CD4-positive, alpha-beta T cell (primary cell): Measurements from ENCODE around the gene TTC21A. TPM values are rescaled to one million over a fixed set of nuclear protein-coding genes. Genes with fewer than 3 reads are reported as not detected.

Experiments used
- ATAC-seq: fragments of 200-7000 bp; cut with Tn5 transposase; one replicate; pipeline ENCODE4 v1.10.0; 2022; ENCODE audit warnings: mild to moderate bottlenecking; ENCODE audit not compliant: poor library complexity
- CTCF ChIA-PET: fragments of 350-600 bp; sonication (Branson Sonifier 250); formaldehyde crosslinking; loops from one replicate; lab custom pipeline; 2021; ENCODE audit warnings: antibody characterized with exemption, inconsistent platforms; lab: Charles Lee
- POLR2A ChIA-PET: fragments of 350-600 bp; sonication (Branson Sonifier 250); formaldehyde crosslinking; loops from one replicate; lab custom pipeline; 2021; ENCODE audit warnings: antibody characterized with exemption, inconsistent platforms; lab: Charles Lee
- DNase-seq, 14 experiments: peaks; one replicate each; pipeline ENCODE4 v3.0.0-alpha.2; 2013 to 2020; ENCODE audit warnings: mixed read lengths in 2 of 14
- H3K27ac ChIP-seq, 2 donors: one replicate each; pipeline versions ENCODE4 v1.5.1 to v1.7.0; 2013; ENCODE audit warnings: low read length in 2 of 2, low read depth in 1 of 2, mild to moderate bottlenecking in 1 of 2
- H3K27me3 ChIP-seq, 2 experiments: 1 replicate in 1 of 2; 2 replicates in 1 of 2; pipeline versions ENCODE4 v1.6.1 to v1.7.0; 2013; ENCODE audit warnings: low read length in 2 of 2, control low read depth in 1 of 2, mild to moderate bottlenecking in 1 of 2, moderate library complexity in 1 of 2; ENCODE audit not compliant: insufficient read depth in 2 of 2, control insufficient read depth in 1 of 2
- H3K36me3 ChIP-seq: one replicate; pipeline ENCODE4 v1.6.1; 2013; ENCODE audit warnings: low read length, control low read depth; ENCODE audit not compliant: insufficient read depth
- H3K4me1 ChIP-seq: one replicate; pipeline ENCODE4 v1.6.1; 2013; ENCODE audit warnings: low read length, control low read depth; ENCODE audit not compliant: insufficient read depth
- H3K4me3 ChIP-seq: one replicate; pipeline ENCODE4 v1.5.1; 2013; ENCODE audit warnings: mild to moderate bottlenecking, low read length, moderate library complexity
- H3K9me3 ChIP-seq, 2 experiments: 1 replicate in 1 of 2; 2 replicates in 1 of 2; pipeline versions ENCODE4 v1.6.1 to v1.7.0; 2013; ENCODE audit warnings: low read length in 2 of 2, mild to moderate bottlenecking in 2 of 2, control low read depth in 1 of 2, moderate library complexity in 1 of 2; ENCODE audit not compliant: control insufficient read depth in 1 of 2, insufficient read depth in 1 of 2
- H3K27ac Mint-ChIP-seq: one replicate; pipeline ENCODE4 v1.8.0; 2020; ENCODE audit warnings: mixed read lengths
- H3K27me3 Mint-ChIP-seq: one replicate; pipeline ENCODE4 v1.8.0; 2021; ENCODE audit warnings: mixed read lengths
- H3K36me3 Mint-ChIP-seq: one replicate; pipeline ENCODE4 v1.8.0; 2021; ENCODE audit warnings: low read depth, mixed read lengths
- H3K4me1 Mint-ChIP-seq: one replicate; pipeline ENCODE4 v1.8.0; 2021; ENCODE audit warnings: low read depth, mixed read lengths
- H3K4me3 Mint-ChIP-seq: one replicate; pipeline ENCODE4 v1.8.0; 2020; ENCODE audit warnings: mild to moderate bottlenecking, mixed read lengths
- H3K9me3 Mint-ChIP-seq: one replicate; pipeline ENCODE4 v1.8.0; 2020; ENCODE audit warnings: mixed read lengths
- CTCF ChIP-seq: fragments of 200-600 bp; IDR thresholded peaks from one replicate; pipeline ENCODE4 v1.8.0; 2022; ENCODE audit warnings: antibody characterized with exemption, mild to moderate bottlenecking
- intact Hi-C, 2 experiments: fragments of 100-400 bp; cut with DNase I in 1 of 2; cut with micrococcal nuclease in 1 of 2; formaldehyde crosslinking; loops; one replicate each; pipeline versions ENCODE4 v1.15.1 to v1.9.0; 2023 to 2025; cut with DNase I, micrococcal nuclease
- total RNA-seq, 174 experiments: library from RNA in 2 of 174; stranded (reverse) in 2 of 174; gene quantifications; one replicate each; pipeline ENCODE4 v1.2.3 and lab custom pipeline; 2021 to 2026

The TTC21A gene
- total RNA-seq, 2 experiments from 2014 or later: 4.1 to 5.2 TPM

GRCh38 chr3:39165518-39165917 is 58.0 kb downstream of the TTC21A start:
- no peaks in the 10 kb centered on the region for H3K4me1 Mint-ChIP-seq
- peaks cover 0 to 3% of the 10 kb centered on the region in 2 experiments for H3K9me3 ChIP-seq
- intact Hi-C loops: no loop called here
- H3K4me1 ChIP-seq: no peaks in the 10 kb centered on the region
- no peaks in the 10 kb centered on the region for H3K36me3 ChIP-seq
- H3K36me3 Mint-ChIP-seq: no peaks in the 10 kb centered on the region
- ChIA-PET POLR2A (no interaction called here), CTCF (interaction anchor here (0.7 to 2.4 kb wide), 3 partner anchors 34 to 186 kb away, joined by 3 to 8 read pairs (median 3); no protein-coding TSS in a partner anchor)
- no peak for ATAC-seq
- H3K27ac Mint-ChIP-seq: no peak overlapping the region
- no peak overlapping the region for H3K27ac ChIP-seq
- H3K27me3 Mint-ChIP-seq: no peaks in the 10 kb centered on the region
- H3K4me3 ChIP-seq: no peak overlapping the region
- DNase-seq: no peak
- H3K27me3 ChIP-seq: no peaks in the 10 kb centered on the region
- no peak for TF ChIP-seq CTCF
- no peak overlapping the region for H3K4me3 Mint-ChIP-seq
- H3K9me3 Mint-ChIP-seq: no peaks in the 10 kb centered on the region

GRCh38 chr3:39166134-39166710 is 58.7 kb downstream of the TTC21A start:
- TF ChIP-seq CTCF: no peak
- Histone ChIP-seq H3K27ac (no peak overlapping the region), H3K27me3 (no peaks in the 10 kb centered on the region), H3K4me1 (no peaks in the 10 kb centered on the region), H3K36me3 (no peaks in the 10 kb centered on the region), H3K4me3 (no peak overlapping the region), H3K9me3 (peaks cover 0 to 3% of the 10 kb centered on the region in 2 experiments)
- no peaks in the 10 kb centered on the region for H3K27me3 Mint-ChIP-seq
- no peaks in the 10 kb centered on the region for H3K9me3 Mint-ChIP-seq
- peak; percentile 52 for ATAC-seq
- H3K27ac Mint-ChIP-seq: no peak overlapping the region
- ChIA-PET POLR2A (interaction anchor here (1.4 kb wide), 1 partner anchor 12 kb away, joined by 4 read pairs; no protein-coding TSS in a partner anchor), CTCF (interaction anchor here (1.0 to 2.4 kb wide), 3 partner anchors 35 to 125 kb away, joined by 4 to 8 read pairs (median 4); no protein-coding TSS in a partner anchor)
- no peaks in the 10 kb centered on the region for H3K4me1 Mint-ChIP-seq
- H3K4me3 Mint-ChIP-seq: no peak overlapping the region
- intact Hi-C loops: no loop called here
- peak in 1 of 14 experiments; percentile 35 for DNase-seq
- H3K36me3 Mint-ChIP-seq: no peaks in the 10 kb centered on the region

- no peak for TF ChIP-seq CTCF
- Mint-ChIP-seq H3K36me3 (no peaks in the 10 kb centered on the region), H3K27ac (no peak overlapping the region), H3K4me1 (no peaks in the 10 kb centered on the region), H3K9me3 (no peaks in the 10 kb centered on the region), H3K27me3 (no peaks in the 10 kb centered on the region), H3K4me3 (no peak overlapping the region)
- H3K4me3 ChIP-seq: no peak overlapping the region
- DNase-seq: peak in 2 of 14 experiments; percentile 46 to 58
- ChIA-PET CTCF (interaction anchor here (1.0 to 2.4 kb wide), 3 partner anchors 36 to 124 kb away, joined by 4 to 8 read pairs (median 4); no protein-coding TSS in a partner anchor), POLR2A (interaction anchor here (1.4 kb wide), 1 partner anchor 11 kb away, joined by 4 read pairs; no protein-coding TSS in a partner anchor)
- H3K9me3 ChIP-seq: peaks cover 0 to 3% of the 10 kb centered on the region in 2 experiments
- no peaks in the 10 kb centered on the region for H3K27me3 ChIP-seq
- intact Hi-C loops: no loop called here
- no peak for ATAC-seq
- H3K4me1 ChIP-seq: no peaks in the 10 kb centered on the region
- no peaks in the 10 kb centered on the region for H3K36me3 ChIP-seq
- no peak overlapping the region for H3K27ac ChIP-seq
These were observed 59.6 kb downstream of the TTC21A start for GRCh38 chr3:39166932-39167532.
